HG02610 (cell line): Measurements from ENCODE around the gene AQP12A.
"Not testable (repeated sequence)": the region's sequence is repeated elsewhere in the genome, so short reads cannot be mapped to it uniquely, and the experiment has no call there.

ENCODE experiments used
- ATAC-seq: cut with Tn5 transposase; IDR thresholded peaks from one replicate; pipeline ENCODE4 v1.9.1; 2021; ENCODE audit warnings: mild to moderate bottlenecking, moderate library complexity; ENCODE audit not compliant: unreplicated experiment

Gene AQP12A

GRCh38 chr2:240655931-240656886 lies 35.5 kb upstream of the AQP12A start:
- ATAC-seq = no peak

DNA sequence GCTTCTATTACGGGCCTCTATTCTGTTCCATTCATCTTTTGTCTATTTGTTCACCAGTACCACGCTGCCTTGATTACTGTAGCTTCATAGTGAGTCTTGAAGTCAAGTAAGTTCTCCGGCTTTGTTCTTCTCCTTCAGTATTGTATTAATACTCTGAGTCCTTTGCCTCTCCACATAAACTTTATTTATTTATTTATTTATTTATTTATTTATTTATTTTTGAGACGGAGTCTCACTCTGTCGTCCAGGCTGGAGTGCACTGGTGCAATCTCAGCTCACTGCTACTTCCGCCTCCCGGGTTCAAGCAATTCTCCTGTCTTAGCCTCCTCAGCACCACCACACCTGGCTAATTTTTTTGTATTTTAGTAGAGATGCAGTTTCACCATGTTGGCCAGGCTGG lies 31.8 kb upstream of the AQP12A start:
- ATAC-seq = not testable (repeated sequence)

DNA sequence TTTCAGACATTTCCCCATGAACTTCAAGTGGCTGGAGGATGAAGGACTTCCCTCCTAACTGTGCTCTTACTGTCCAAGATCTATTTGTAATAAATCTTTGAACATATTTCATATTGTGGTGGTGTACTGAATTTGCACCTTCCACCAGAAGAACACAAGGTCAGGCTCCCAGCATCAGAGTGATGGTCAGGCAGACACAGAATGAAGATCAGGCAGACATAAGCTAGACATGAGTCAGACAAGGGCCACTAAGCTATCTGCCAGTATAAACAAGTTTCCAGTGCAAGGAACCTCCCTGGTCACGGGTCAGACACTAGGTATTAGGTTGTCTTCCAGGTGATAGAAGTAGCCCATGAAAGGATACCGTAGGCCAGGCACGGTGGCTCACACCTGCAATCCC lies 29.0 kb upstream of the AQP12A start:
- no peak for ATAC-seq

GRCh38 chr2:240663546-240664190 lies 28.0 kb upstream of the AQP12A start:
- ATAC-seq = no peak

- no peak for ATAC-seq
These were observed 27.0 kb upstream of the AQP12A start for GRCh38 chr2:240664622-240665021.

- ATAC-seq = no peak
These were observed 21.3 kb upstream of the AQP12A start for GRCh38 chr2:240670402-240670801.

DNA sequence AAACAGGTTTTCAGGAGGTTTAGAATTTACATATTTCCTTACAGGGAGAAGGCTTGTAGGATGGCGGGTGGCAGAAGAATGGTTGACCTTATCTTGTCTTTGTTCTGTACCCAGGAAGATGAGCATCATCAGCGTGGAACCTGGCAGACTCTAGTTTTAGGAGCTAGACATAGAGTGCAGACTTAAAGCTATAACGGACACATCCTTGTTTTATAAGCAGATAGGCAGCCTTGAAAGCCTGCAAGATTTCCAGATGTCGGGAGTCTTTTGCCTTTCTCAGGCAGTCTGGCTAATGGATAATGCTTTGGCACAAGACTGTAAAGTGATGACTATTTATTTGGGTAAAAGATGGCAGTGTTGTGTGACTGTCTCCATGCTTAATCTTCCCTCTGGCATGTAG lies 20.7 kb upstream of the AQP12A start:
- no peak for ATAC-seq

DNA sequence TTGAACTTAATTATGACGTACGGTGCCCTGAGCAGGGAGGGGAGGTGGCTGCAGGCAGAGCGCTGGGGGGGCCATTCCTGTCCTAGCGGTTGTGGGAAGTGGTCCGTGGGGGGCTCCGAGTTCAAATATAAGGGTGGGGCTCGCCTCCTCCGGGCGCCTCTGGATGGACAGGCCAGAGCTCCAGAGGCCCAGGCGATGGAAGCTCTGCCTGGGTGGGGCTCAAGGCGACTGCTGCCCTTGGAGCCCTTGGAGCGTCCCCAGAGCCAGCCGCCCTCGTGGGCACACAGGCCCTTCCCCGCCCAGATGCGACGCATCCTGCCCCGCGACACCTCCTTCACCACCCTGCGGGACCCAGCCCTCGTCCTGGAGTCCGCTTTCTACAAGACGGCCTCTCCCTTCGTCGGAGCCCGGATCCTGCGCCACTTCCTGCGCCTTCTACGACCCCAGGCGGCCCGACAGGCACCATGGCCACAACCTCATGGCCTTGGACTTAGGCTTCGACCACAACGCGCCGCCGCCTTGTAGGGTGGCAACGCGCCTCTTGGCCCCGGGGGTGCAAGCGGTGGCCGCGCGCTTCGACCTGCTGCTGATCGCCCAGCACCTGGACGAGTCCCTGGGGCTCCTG lies 19.5 kb upstream of the AQP12A start:
- ATAC-seq = no peak

- ATAC-seq = no peak
These were observed 18.9 kb upstream of the AQP12A start for GRCh38 chr2:240672701-240673190.

- ATAC-seq = not testable (repeated sequence)
These were observed 17.0 kb upstream of the AQP12A start for GRCh38 chr2:240674461-240675184.

GRCh38 chr2:240675345-240675744 lies 16.3 kb upstream of the AQP12A start:
- ATAC-seq = not testable (repeated sequence)

DNA sequence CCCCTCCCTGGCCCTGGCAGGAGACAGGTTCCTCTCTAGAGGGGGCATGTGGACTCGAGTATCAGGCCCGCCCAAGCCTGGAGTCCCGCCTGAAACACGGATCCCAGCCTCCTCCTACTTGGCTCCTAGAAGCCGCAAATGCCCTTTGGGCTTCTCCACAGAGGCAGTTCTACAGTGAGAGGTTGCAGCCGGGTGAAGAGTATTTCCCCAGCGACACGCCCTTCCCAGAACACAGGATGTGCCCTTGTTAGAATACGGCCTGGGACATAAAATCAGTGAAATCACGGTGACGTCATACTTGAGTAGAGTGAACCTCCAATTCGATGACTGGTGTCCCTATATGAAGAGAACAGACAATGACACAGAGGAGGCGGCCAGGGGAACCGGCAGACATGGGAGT lies 13.6 kb upstream of the AQP12A start:
- ATAC-seq = not testable (repeated sequence)

DNA sequence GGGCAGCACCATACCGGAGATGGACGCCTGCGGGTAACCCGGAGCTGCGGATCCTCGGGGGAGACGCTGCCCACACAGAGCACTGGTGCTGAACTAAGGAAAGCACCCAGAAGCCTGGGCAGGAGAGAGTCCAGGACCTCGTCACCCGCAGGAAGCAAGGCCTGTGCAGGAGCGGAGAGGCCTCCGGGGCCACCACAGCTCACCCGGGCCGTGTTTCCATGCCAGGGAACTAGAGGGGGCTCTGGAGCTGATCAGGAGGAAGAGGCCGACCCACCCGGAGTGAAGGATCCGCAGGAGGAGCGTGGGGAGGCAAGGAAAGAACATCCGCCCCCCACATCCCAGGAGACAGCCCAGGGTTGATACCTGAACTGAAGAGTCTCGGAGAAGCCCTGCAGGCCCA lies 12.8 kb upstream of the AQP12A start:
- ATAC-seq = not testable (repeated sequence)

DNA sequence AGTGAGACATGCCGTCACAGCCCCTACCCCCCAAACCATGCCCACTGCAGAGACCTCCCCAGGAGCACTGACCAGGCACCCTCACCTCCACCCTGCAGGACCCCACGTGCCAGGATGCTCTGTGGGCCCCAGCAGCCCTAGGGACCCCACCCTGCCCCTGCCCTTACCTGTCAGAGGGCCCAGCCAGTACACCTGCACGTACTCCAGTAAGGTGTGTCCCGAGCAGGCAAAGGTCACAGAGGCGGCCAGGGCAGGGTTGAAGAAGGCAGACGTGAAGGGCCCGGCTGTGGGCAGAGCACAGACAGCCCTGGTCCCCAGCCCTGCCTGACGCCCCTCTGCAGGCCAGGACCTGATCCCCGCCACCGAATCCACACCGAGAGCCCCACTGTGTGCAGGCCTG lies 11.5 kb upstream of the AQP12A start:
- ATAC-seq = not testable (repeated sequence)

- not testable (repeated sequence) for ATAC-seq
These were observed 9.0 kb upstream of the AQP12A start, which contains the start of gene AQP12B for GRCh38 chr2:240682431-240683224. Gene AQP12B, minus strand, starts transcription at chr2:240682885. Its CDS starts 48 bp downstream, at chr2:240682837.

GRCh38 chr2:240683329-240683979 lies 8.2 kb upstream of the AQP12A start:
- not testable (repeated sequence) for ATAC-seq

DNA sequence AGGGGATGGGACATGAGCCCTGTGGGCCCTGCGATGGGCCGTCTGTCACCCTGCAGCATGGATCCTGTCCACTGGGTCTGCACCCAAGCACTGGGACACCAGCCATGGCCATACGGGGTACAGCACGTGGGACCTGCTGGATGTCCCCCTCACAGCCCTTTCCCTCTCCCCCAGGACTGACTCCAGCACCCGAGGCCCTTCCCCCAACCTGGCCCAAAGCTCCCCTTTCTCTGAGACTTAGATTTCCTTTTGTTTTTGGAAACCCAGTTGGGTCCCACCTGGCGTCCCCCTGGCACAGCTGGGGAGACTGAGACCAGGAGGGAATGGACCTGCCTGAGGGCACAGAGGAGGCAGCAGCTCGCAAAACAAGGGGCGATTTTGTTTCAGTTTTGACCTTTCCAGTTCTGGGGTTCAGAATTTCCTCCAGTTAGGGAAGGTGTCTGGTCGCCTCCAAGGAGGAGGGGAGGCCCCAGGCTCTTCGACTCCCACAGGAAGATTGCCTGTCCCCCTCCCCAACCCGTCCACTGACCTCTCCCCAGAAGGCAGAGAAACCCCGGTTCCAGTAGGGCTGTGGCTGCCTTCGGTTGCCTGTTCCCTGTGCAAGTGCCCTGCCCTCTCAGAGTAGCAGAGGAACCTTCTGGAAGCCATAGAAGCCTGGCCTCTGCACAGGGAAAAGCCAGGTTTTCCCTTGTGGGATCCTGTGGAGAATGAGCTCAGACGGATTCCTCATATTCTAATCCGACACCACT lies 7.5 kb upstream of the AQP12A start:
- not testable (repeated sequence) for ATAC-seq

DNA sequence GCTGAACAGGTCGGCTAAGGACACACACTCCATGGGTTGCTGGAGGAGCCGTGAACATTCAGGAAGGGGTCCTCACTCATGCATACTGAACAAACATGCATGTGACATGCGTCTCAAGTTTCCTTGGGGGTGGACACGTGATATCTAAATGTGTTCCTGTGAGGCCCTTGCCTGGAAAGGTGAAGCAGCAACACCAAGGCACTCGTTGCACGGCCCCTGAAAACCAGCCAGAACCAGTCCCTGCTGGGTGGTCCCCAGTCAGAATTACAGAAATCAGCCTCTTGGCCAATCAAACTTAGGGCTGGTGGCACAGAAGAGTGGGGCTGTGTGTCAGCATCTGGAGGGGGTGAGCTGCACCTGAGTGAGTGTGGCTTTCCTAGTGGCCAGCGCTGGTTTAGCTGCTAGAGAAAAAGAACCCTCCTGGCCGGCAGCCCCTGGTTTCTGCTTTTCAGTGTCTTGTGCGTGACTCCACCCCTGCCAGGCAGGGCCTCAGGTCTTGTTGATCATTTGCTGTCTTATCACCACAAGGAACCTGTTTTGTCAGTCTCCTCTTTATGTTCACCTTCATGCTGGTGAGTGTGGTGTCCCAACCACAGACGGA lies 5.8 kb upstream of the AQP12A start:
- no peak for ATAC-seq
